Panc1 (cell line): ENCODE results near the gene PALB2.

Experiments
- POLR2AphosphoS5 ChIP-seq: IDR thresholded peaks from 2 replicates; pipeline ENCODE4 v1.6.1; 2012; ENCODE audit warnings: mild to moderate bottlenecking, low read depth, low read length, moderate library complexity
- TCF7L2 ChIP-seq: IDR thresholded peaks from 2 replicates; pipeline ENCODE4 v1.6.1; 2011; ENCODE audit warnings: mild to moderate bottlenecking, low read depth, low read length, inconsistent platforms
- TF ChIP-seq, protein P1 (sequence below): fragments of 450-650 bp; IDR thresholded peaks from 2 replicates; pipeline ENCODE4 v1.5.1; 2017; ENCODE audit warnings: mild to moderate bottlenecking
- TF ChIP-seq, protein P2 (sequence below), 2 experiments: IDR thresholded peaks; 2 replicates each; pipeline ENCODE4 v1.6.1; 2011 to 2012; ENCODE audit warnings: low read depth in 2 of 2, control low read depth in 1 of 2, low read length in 1 of 2, mild to moderate bottlenecking in 1 of 2, moderate library complexity in 1 of 2; ENCODE audit not compliant: insufficient read depth in 1 of 2

DNA sequence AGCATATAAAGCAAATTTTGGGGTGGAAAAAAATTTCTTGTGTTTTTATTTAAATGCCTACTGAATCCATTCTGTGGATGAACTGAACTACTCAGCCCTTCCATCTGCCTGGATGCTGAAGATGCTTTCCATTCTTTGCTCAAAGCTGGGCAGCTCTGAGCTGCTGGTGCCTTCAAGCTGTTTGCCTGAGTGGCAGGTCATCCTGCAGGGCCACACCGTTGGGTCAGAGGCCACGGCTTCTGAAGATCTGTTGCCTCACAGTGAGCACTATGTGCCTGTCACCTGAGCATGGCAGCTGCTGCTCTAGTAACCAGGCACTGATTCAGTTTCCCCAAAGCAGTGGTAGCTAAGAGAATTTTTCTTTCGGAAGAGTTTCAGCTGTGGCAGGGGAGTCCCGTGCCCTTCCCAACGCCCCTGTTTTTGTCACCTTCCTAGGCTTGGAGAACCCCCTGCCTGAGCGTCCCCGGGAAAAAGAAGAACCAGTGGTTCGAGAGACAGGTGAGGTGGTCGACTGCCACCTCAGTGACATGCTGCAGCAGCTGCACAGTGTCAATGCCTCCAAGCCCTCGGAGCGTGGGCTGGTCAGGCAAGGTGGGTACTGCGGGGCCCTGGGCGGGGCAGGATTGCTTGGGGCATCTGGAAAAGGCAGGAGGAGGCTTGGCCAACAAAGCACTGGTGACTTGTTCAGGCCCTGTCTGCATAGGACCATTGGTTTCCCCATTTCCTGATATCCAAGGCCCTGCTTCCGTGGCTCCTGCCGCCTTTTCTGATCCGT is 46.1 kb upstream of the PALB2 start:
- TF ChIP-seq, protein P1, sequence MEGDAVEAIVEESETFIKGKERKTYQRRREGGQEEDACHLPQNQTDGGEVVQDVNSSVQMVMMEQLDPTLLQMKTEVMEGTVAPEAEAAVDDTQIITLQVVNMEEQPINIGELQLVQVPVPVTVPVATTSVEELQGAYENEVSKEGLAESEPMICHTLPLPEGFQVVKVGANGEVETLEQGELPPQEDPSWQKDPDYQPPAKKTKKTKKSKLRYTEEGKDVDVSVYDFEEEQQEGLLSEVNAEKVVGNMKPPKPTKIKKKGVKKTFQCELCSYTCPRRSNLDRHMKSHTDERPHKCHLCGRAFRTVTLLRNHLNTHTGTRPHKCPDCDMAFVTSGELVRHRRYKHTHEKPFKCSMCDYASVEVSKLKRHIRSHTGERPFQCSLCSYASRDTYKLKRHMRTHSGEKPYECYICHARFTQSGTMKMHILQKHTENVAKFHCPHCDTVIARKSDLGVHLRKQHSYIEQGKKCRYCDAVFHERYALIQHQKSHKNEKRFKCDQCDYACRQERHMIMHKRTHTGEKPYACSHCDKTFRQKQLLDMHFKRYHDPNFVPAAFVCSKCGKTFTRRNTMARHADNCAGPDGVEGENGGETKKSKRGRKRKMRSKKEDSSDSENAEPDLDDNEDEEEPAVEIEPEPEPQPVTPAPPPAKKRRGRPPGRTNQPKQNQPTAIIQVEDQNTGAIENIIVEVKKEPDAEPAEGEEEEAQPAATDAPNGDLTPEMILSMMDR: no peak
- TF ChIP-seq POLR2AphosphoS5: no peak
- TF ChIP-seq TCF7L2: no peak
- TF ChIP-seq, protein P2, sequence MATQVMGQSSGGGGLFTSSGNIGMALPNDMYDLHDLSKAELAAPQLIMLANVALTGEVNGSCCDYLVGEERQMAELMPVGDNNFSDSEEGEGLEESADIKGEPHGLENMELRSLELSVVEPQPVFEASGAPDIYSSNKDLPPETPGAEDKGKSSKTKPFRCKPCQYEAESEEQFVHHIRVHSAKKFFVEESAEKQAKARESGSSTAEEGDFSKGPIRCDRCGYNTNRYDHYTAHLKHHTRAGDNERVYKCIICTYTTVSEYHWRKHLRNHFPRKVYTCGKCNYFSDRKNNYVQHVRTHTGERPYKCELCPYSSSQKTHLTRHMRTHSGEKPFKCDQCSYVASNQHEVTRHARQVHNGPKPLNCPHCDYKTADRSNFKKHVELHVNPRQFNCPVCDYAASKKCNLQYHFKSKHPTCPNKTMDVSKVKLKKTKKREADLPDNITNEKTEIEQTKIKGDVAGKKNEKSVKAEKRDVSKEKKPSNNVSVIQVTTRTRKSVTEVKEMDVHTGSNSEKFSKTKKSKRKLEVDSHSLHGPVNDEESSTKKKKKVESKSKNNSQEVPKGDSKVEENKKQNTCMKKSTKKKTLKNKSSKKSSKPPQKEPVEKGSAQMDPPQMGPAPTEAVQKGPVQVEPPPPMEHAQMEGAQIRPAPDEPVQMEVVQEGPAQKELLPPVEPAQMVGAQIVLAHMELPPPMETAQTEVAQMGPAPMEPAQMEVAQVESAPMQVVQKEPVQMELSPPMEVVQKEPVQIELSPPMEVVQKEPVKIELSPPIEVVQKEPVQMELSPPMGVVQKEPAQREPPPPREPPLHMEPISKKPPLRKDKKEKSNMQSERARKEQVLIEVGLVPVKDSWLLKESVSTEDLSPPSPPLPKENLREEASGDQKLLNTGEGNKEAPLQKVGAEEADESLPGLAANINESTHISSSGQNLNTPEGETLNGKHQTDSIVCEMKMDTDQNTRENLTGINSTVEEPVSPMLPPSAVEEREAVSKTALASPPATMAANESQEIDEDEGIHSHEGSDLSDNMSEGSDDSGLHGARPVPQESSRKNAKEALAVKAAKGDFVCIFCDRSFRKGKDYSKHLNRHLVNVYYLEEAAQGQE (IDR thresholded peaks at IDR 0.05; ENCODE audit: insufficient read depth in 1 of 2, low read depth in 2 of 2, low read length in 1 of 2): no peak
